Stimulated activated CD8-positive, alpha-beta memory T cell treated with anti-CD3 and anti-CD28 coated beads, Interleukin-12 subunit alpha, Interleukin-12 subunit beta, amount 100 ng/mL, for 1 hour (primary cell): ENCODE measurements around the gene KCNC3.
"Not testable (repeated sequence)": the region's sequence is repeated elsewhere in the genome, so short reads cannot be mapped to it uniquely, and the experiment has no call there.

Experiments used
- DNase-seq: peaks from one replicate; pipeline ENCODE4 v3.0.0-alpha.2; 2020; ENCODE audit warnings: low read depth

KCNC3 gene

GRCh38 chr19:50353487-50353880, 24.3 kb upstream of the KCNC3 start:
- DNase-seq: not testable (repeated sequence)

- no peak for DNase-seq
These were observed 23.1 kb upstream of the KCNC3 start for GRCh38 chr19:50352242-50352641.

GRCh38 chr19:50349277-50350057, 20.3 kb upstream of the KCNC3 start:
- no peak for DNase-seq

GRCh38 chr19:50347089-50347581, 18.0 kb upstream of the KCNC3 start:
- DNase-seq: not testable (repeated sequence)

DNA sequence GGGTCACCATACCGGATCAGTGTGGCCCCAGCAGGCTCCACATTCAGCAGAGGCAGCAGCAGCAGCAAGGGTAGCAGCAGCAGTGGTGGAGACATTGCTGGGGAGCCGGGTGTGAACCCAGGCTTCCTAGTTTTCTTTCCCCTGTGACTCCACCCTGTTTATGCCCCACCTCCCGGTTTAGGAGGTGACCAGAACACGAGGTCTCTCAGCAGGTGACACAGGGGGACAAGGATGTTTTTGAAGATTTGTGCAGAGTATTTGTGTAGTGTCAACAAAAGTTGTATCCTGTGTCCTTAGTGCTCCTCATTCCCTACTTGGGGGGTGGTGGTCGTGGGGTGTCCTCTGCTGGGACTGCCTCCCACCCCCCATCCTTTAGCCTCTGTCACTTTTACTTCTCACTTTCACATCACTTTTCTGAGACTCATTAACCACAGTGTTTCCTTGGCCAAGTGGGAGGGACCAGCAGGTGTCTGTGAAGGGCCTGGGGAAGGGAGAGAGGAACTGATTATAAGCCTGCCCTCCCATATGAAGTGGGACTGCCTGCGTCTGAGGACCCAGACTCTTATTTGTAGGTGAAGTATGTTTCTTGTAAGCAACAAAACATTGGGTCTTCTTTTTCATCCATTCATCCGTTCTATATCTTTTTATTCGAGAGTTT, 15.6 kb upstream of the KCNC3 start:
- DNase-seq: no peak

DNA sequence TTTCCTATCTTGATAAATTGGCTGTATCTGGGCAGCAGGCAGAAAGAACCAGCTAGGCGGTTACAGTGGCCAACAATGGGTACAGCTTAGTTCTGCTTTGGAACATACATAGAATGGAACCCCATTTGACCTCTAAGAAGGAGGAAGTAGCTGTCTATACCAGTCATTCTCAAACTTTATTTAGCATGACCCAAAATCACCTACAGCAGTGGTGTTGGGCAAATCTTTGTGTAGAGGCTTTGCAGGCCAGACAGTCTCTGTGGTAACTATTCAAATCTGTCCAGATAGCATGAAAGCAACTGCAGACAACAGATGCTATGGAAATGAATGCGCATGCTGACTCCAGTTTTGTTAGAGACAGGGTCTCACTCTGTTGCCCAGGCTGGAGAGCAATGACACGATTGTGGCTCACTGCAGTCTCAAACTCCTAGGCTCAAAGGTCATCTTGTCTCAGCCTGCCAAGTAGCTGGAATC, 12.0 kb upstream of the KCNC3 start:
- no peak for DNase-seq

GRCh38 chr19:50340331-50340730, 11.2 kb upstream of the KCNC3 start:
- no peak for DNase-seq

- DNase-seq: not testable (repeated sequence)
These were observed 7.9 kb upstream of the KCNC3 start for GRCh38 chr19:50337031-50337430.

DNA sequence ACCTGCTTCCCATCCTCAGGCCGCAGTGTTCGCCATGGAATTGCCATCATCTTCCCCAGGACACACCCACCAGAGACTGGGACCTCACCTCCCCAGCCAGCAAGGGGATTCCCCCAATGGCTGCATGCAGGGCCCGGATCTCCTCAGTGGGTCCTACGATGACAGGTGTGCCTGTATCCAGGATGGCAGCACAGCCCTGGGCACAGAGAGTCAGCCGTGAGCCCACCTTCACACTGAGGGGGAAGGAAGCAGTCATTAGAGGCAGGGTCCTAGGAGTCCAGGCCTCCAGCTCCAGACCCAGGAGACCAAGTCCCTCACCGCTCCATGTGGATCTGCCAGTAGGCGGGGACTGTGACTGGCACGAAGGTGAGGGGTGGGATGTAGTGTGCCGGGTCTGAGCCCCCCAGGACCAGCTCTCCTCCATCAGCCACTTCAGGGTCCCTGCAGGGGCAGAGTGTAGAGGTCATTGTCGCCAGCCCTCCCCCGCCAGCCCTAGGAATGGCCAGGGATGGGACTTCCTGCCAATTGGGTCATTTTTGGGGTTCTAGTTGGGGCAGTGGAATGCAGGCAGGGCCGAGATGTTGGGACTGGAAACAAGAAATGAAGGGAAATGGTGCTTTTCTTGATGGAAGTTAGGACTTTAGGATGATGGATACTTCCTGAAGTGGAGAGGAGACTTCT, 5.7 kb upstream of the KCNC3 start:
- DNase-seq: no peak

DNA sequence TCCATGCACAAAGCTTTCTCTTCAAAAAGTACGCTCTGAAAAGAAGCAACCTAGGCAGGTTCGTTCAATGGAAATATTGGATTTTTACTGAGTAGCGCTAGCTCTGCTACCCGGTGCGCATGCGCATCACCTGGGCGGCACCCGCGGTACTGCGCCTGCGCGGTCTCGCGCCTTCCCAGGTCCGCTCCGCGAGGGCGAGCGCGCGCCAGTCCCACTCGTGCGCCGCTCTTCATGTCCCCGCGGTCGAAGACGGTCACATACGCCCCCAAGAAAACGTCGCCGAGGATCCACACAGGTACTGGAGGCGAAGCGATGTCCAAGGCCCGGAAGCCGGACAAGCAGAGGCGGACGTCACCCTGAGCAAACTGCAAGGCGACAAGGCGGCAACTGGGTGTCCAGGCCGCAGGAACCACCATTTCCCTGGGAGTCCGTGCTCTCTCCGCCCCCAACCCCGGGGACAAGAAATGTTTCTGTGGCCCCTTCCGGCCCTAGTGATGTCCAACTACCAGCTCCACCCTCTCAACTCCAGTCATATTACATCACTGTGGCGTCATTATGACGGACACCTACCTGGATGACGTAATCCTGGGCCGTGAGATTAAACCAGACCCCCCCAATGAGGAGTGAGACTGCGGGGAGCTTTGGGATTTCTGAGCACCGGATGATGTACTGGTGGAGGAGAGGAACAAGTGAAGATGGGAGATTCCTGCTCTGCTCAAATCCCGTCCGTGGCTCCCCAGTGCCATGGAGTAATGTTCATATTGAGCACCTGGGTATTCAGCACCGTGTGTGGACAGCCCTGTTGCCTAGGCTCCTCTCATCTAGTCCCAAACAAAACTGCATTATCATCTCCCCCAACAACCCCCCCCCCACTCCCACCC, 4.8 kb upstream of the KCNC3 start:
- DNase-seq: peak; percentile 71

DNA sequence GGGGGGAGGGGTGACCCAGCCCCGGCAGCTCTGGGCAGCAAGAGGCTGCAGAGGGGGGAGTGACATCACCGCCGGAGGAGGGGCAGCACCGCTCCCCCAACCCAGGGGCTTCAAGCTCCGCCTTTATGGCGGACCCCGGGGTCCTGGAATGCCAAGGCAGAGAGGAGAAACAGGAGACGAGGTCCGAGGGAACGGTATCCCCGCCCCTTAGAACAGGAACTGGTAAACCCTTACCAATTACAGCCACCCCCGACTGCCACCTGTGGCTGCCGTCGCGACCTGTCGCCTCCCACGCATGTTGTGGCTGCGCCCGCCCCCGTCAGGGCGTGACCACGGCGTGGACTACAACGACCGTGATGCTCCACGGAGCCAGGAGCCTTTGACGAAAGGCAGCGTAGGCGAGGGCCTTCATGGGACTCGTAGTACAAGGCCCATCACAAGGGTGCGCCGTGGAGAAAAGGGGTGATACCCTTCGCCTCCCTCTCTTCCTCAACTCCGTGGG, 4.1 kb upstream of the KCNC3 start:
- DNase-seq: peak; percentile 83

- DNase-seq: no peak
These were observed 3.3 kb upstream of the KCNC3 start for GRCh38 chr19:50332244-50333038.

- DNase-seq: no peak
These were observed 2.7 kb upstream of the KCNC3 start for GRCh38 chr19:50331994-50332243.

DNA sequence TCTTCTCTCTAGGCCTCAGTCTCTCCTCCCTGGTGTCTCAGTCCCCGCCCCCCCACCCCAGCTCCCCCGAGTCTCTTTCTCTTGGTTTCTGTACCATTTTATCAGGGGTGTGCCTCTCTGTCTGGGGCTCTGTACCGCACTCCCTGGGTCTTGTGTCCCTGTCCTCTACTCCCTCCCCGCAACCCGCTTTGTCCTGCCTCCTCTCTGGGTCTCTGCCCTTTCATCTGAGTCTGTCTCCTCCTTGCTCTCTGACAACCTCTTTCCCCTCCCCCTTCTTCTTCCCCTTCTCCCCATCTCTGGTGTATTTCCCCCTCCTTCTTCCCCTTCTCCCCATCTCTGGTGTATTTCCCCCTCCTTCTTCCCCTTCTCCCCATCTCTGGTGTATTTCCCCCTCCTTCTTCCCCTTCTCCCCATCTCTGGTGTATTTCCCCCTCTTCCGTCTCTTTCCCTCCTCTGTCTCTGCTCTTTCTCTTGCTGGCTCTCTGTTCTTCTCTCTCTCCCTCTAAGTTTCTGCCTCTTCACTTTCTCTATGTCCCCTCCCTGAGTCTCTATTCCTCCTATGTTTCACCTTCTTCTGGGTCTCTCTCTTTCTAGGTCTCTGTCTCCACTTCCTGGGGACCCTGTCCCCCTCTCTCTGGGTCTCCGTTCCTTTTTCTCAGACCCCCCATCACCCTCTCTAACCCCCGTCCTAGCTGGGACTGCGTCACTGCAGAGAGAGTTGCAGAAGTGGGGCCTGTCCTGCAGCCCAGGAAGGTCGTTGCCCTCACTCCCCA, 2.2 kb upstream of the KCNC3 start:
- no peak for DNase-seq

DNA sequence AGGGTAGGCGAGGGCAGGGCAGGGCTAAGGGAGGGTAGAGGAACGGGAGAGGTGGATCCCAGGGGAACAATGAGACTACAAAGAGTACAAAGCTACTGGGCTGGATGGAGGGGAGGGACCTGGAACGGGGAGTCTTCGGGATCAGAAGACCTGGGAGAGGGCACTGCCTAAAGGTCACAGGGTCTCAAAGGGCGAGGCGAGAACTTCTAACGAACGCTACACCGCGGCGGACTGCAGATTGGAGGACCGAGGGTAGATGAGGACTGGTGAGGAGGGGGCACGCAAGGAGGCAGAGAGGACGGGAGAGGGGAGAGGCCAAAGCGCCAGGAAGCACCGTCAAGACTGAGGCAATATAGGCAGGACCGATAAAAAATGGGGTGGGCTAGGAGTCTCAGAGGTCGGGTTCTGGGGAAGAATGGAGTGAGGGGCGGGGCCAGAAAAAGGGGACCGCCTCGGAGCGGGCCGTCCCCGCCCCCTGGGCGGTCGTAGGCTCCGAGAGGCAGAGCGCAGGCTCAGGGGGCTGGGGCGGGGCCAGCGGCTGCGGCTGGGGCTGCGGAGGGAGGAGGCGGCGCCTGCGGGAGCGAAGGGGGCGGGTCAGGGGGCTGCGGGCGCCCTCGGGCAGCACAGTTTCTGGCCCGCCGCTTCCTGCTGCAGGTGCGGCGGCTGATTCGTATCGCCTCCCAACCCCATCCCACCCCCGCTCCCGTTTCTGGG, 1.3 kb upstream of the KCNC3 start:
- peak; percentile 66 for DNase-seq

- not testable (repeated sequence) for DNase-seq
These were observed 733 bp upstream of the KCNC3 start for GRCh38 chr19:50329926-50330294.

DNA sequence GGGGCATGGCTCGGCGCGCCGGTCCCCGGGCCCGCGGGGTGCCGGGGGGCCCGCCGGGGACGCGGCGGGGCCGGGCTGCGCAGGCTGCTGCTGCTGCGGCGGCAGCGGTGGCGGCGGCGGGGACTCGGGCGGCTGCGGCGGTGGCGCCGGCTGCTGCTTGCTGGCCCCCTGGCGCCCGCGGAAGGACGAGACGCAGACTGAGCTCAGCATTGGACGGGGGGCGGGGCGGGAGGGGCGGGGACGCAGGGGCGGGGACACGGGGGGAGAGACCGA, 368 bp downstream of the KCNC3 start:
- DNase-seq: no peak

DNA sequence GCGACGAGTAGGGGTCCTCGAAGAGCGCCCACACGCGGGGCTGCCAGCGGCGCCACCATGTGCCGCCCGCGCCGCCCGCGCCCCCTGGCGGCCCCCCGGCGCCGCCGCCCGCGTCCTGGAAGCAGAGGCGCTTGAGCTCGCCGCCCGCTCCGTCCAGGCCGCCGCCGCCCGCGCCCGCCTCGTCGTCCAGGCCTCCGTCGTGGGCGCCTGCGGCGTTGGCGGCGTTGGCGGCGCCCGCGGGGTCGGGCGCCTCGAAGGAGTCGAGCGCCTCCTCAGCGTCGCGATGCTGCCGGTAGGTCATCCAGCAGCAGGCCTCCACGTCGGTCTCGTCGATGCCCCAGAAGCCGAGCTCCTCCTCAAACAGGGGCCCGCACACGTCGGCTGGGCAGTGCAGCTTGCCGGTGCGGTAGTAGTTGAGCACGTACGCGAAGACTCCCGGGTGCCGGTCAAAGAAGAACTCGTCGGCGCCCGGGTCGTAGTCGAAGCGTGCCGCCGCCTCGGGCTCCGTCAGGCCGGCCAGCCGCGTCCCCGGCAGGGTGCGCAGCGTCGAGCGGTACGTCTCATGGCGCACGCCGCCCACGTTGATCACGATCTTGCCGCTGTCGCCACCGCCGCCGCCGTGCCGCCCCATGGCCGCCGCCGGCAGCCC, 829 bp downstream of the KCNC3 start:
- no peak for DNase-seq

DNA sequence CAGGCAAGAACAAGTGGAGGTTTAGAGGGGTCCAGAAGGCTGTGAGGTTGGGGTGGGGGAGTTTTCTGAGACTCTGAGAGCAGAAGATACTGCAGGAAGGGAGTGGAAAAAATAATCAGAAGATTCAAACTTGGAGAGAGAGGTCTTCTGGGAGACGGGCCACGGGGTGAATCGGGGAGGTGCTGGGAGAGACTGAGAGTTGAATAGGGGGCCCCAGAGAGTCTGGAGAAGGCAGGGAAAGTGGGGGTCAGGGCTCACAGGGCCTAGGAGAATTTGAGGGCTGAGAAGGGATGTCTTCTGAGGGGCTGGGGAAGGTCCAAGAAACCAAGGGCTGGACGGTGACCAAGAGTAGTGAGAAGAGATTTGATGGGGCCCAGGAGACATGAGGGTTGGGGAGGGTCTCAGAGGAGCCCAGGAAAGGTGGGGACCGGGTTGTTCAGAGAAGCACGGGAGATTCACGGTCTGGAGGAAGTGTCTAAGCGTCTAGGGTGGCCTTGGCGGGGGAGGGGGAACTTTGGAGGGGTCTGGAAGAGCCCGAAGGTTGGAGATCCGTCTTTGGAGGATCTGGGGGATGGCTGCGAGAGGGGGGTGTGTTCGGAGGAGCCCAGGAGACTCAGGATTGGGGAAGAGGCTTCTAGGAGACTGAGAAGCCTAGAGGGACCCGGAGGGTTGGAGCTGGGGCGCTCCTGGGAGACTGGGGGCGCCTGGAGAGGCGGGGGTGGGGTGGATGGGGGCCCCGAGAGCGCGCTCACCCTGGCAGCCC, 1.5 kb downstream of the KCNC3 start:
- DNase-seq: no peak
